ENCODE results near the gene HMX2.

HMX2 gene

DNA sequence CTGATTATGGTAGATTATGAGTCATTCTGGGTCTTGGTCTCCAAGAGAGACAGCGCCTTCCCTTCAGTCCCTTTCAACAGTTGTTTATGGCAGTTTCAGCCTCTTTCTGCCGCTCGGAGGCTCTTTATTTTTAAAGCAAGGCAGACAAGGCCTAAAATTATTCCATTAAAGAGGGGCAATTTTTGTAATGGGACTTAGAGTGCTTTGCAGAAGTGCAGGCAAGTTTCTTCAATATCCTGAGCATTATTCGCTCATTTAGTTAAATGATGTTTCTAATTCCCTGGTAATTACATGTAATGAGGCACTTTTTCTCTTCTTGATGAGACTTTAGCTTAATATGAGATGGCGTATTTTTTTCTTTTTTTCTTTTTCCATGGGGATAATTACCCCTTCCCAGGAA lies 39.8 kb downstream of the HMX2 start:
- FAIRE-seq (no peak), DNase-seq (ENCODE audit: low spot score) (no peak)

- no peak for FAIRE-seq
Observed at GRCh38 chr10:123191886-123192285, 44.0 kb downstream of the HMX2 start.

GRCh38 chr10:123194056-123194455 lies 46.1 kb downstream of the HMX2 start:
- FAIRE-seq, result no peak
- DNase-seq (ENCODE audit: low spot score), result no peak

More at GRCh38 chr10:123191886-123192285, 44.0 kb downstream of the HMX2 start:
- DNase-seq (ENCODE audit: low spot score), result no peak
